ENCODE data around the gene TRMO. TPM values are rescaled to one million over a fixed set of nuclear protein-coding genes. Genes with fewer than 3 reads are reported as not detected.

The TRMO gene
- total and polyA plus RNA-seq, 2 experiments from 2014 or later, result 8.2 to 9.1 TPM

DNA sequence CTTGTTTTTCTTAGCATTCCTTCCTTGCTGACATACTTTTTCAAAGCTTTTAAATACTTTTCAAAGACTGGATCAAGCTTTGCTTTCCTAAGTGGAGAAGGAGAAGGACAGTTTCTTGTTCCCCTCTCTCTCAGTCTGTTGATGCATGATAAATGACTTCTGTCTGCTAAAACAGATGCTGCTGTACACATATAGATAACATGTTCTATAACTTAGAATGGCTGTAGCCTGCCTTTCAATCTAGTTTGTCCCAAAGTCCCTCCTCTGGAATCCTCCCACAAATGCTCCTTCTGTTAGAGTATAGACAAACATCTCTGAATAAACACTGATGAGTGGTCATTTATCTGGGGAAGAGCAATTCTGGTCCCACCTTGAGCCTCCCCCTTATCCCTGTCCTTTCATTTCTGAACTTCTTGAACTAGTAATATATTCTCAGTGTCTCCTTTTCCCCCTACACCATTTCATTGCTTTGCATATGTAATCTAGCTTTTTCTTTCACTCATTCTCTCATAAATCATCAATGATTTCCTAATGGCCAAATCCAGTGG lies 21.1 kb upstream of the TRMO start:
- DNase-seq (ENCODE audit: low read depth in 1 of 2, low spot score in 1 of 2), result no peak
- Histone ChIP-seq H3K4me1 (ENCODE audit: low read depth) (no peaks in the 10 kb centered on the region), H3K9me3 (ENCODE audit: low read depth) (no peaks in the 10 kb centered on the region), H3K36me3 (no peaks in the 10 kb centered on the region), H3K27ac (no peak overlapping the region), H3K4me3 (no peak overlapping the region), H3K27me3 (peaks cover 77% of the 10 kb centered on the region)
- TF ChIP-seq, protein P1, sequence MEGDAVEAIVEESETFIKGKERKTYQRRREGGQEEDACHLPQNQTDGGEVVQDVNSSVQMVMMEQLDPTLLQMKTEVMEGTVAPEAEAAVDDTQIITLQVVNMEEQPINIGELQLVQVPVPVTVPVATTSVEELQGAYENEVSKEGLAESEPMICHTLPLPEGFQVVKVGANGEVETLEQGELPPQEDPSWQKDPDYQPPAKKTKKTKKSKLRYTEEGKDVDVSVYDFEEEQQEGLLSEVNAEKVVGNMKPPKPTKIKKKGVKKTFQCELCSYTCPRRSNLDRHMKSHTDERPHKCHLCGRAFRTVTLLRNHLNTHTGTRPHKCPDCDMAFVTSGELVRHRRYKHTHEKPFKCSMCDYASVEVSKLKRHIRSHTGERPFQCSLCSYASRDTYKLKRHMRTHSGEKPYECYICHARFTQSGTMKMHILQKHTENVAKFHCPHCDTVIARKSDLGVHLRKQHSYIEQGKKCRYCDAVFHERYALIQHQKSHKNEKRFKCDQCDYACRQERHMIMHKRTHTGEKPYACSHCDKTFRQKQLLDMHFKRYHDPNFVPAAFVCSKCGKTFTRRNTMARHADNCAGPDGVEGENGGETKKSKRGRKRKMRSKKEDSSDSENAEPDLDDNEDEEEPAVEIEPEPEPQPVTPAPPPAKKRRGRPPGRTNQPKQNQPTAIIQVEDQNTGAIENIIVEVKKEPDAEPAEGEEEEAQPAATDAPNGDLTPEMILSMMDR (IDR thresholded peaks at IDR 0.05; ENCODE audit: low read depth, low read length), result no peak

DNA sequence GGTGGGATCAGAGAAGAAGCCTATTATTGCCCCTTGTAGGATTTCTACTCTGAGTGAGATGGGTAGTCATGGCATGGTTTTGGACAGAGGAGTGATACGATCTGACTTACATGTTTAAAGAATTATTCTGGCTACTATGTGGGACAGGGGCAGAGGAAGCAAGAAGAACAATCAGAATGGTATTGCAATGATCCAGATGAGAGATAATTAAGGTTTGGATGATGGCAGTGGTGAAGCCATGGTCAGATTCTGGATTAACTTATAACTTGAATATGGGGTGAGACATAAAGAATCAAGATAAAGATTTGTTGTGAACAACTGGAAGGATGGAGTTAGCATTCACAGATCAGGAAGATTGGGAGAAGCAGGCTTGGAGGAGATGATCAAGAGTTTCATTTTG lies 19.0 kb upstream of the TRMO start:
- Histone ChIP-seq H3K27me3 (peaks cover 87% of the 10 kb centered on the region), H3K27ac (no peak overlapping the region)

DNA sequence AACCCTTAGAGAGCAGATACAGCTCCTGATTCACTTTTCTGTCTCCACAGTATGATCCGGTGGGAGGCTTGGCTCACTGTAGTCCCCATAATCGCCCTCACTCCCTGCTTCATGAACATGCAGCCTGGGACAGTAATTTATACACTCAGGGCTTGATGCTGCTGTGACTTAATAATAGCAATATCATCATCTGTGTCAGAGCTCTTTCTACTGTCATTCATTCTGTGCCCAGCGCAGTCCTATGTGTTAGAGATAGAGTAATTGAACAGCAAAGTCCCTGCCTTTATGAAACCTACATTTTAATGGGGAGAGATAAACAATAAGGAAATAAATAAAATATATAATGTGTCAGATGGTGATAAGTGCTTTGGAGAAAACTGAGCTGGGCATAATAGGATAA lies 18.4 kb upstream of the TRMO start:
- no peak overlapping the region for H3K4me3 ChIP-seq
- no peak overlapping the region for H3K27ac ChIP-seq
- H3K36me3 ChIP-seq, result no peaks in the 10 kb centered on the region
- TF ChIP-seq, protein P1 (IDR thresholded peaks at IDR 0.05; ENCODE audit: low read depth, low read length), result no peak
- H3K9me3 ChIP-seq (ENCODE audit: low read depth), result no peaks in the 10 kb centered on the region
- DNase-seq (ENCODE audit: low read depth in 1 of 2, low spot score in 1 of 2), result no peak
- H3K27me3 ChIP-seq, result peaks cover 92% of the 10 kb centered on the region
- no peaks in the 10 kb centered on the region for H3K4me1 ChIP-seq (ENCODE audit: low read depth)

More for the DNA sequence above, 19.0 kb upstream of the TRMO start:
- Histone ChIP-seq H3K4me1 (ENCODE audit: low read depth) (no peaks in the 10 kb centered on the region), H3K9me3 (ENCODE audit: low read depth) (no peaks in the 10 kb centered on the region), H3K36me3 (no peaks in the 10 kb centered on the region), H3K4me3 (no peak overlapping the region)
- DNase-seq (ENCODE audit: low read depth in 1 of 2, low spot score in 1 of 2), result no peak
- TF ChIP-seq, protein P1 (IDR thresholded peaks at IDR 0.05; ENCODE audit: low read depth, low read length), result no peak

DNA sequence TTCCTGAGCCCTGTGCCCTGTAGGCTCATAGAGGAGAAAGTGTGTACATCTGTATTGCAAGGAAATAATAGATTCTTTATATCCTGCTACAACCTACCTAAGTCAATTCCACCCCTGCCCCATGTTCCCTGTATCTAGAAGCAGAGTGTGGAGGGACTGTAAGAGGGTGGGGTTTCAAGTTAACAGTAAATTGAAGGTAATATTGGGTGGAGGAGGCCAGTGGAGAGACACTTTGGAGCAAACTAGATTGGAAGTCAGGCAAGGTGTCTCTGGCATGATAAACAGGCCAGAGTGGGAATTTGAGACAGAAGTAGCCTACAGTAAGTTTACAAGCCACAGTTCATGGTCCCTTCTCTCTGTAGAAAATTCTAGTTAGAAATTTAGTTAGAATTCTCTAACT lies 17.9 kb upstream of the TRMO start:
- H3K27ac ChIP-seq, result no peak overlapping the region
- no peaks in the 10 kb centered on the region for H3K36me3 ChIP-seq
- DNase-seq (ENCODE audit: low read depth in 1 of 2, low spot score in 1 of 2), result no peak
- H3K27me3 ChIP-seq, result peaks cover 98% of the 10 kb centered on the region
- no peaks in the 10 kb centered on the region for H3K4me1 ChIP-seq (ENCODE audit: low read depth)
- no peak overlapping the region for H3K4me3 ChIP-seq
- no peaks in the 10 kb centered on the region for H3K9me3 ChIP-seq (ENCODE audit: low read depth)
- TF ChIP-seq, protein P1 (IDR thresholded peaks at IDR 0.05; ENCODE audit: low read depth, low read length), result no peak

DNA sequence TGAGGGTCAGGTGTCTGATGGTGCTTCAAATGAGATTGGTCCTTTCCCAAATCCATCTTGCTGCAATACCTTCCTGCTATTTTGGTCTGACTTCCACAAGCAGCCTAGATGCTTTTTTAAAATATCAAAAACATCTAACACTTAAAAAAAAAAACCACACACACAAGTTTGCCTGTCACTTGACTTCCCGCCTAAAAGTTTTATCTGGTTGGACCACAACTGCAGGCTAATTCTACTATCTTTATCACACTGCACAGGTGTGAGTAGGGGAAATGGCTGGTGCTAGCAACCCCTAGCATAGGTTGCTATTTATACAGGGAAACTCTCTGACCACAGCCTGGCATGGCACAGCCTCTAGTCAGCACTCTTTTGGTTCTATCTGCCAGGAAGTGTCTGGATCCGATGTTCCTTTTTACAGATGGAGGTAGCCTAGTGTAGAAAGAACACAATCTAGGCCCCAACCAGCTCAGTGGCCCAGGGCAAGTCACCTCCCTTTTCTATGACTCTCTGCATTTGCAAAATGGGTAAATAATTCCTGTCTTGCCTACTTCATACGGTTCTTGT lies 15.9 kb upstream of the TRMO start, which contains the start of gene HEMGN:
Gene HEMGN, minus strand, starts transcription at position 92 of the 564 bp plus-strand sequence. Its CDS starts 36 bp downstream, at position 56.
- Histone ChIP-seq H3K9me3 (ENCODE audit: low read depth) (no peaks in the 10 kb centered on the region), H3K36me3 (no peaks in the 10 kb centered on the region), H3K27me3 (peaks cover 100% of the 10 kb centered on the region), H3K4me3 (no peak within 1 kb of the TSS), H3K27ac (no peak within 1 kb of the TSS), H3K4me1 (ENCODE audit: low read depth) (no peaks in the 10 kb centered on the region)
- no peak for DNase-seq (ENCODE audit: low read depth in 1 of 2, low spot score in 1 of 2)
- TF ChIP-seq, protein P1 (IDR thresholded peaks at IDR 0.05; ENCODE audit: low read depth, low read length), result no peak

All from cardiac muscle cell (in vitro differentiated cells and primary cell).